BJ (cell line): ENCODE results near the gene PICALM. TPM values are rescaled to one million over a fixed set of nuclear protein-coding genes. Genes with fewer than 3 reads are reported as not detected.

Source experiments
- CTCF ChIA-PET: fragments of 350-600 bp; formaldehyde crosslinking; extraction: SDS; loops from one replicate; lab custom pipeline; 2021; ENCODE audit warnings: antibody characterized with exemption, inconsistent platforms; lab: Yijun Ruan, JAX
- POLR2A ChIA-PET: fragments of 300-600 bp; sonication (Branson Sonifier 250); formaldehyde crosslinking; extraction: SDS; loops from one replicate; lab custom pipeline; 2021; ENCODE audit warnings: antibody characterized with exemption; lab: Charles Lee
- DNase-seq: peaks from one replicate; pipeline ENCODE4 v3.0.0-alpha.2; 2011; ENCODE audit warnings: low read depth
- H3K27me3 ChIP-seq: 2 replicates; pipeline ENCODE4 v1.6.0; 2011; ENCODE audit warnings: low read length; ENCODE audit not compliant: control insufficient read depth, insufficient read depth
- H3K36me3 ChIP-seq: 2 replicates; pipeline ENCODE4 v1.5.1; 2011; ENCODE audit warnings: low read length; ENCODE audit not compliant: control insufficient read depth, insufficient read depth
- H3K4me3 ChIP-seq: 2 replicates; pipeline ENCODE4 v1.5.1; 2011; ENCODE audit warnings: low read depth, mild to moderate bottlenecking, control low read depth, low read length
- polyA plus RNA-seq: library from polyadenylated mRNA; depleted of rRNA; stranded (reverse); fragments of >200 nt; gene quantifications from 2 replicates; pipeline ENCODE4 v1.2.3, GENCODE V29; 2011
- TF ChIP-seq, protein P1 (sequence below): IDR thresholded peaks from 2 replicates; pipeline ENCODE4 v1.5.1; 2011; ENCODE audit warnings: low read depth, mild to moderate bottlenecking, control low read depth, inconsistent platforms, low read length, moderate library complexity; ENCODE audit not compliant: insufficient read depth

PICALM gene
- polyA plus RNA-seq, 1 experiment = 215 TPM

DNA sequence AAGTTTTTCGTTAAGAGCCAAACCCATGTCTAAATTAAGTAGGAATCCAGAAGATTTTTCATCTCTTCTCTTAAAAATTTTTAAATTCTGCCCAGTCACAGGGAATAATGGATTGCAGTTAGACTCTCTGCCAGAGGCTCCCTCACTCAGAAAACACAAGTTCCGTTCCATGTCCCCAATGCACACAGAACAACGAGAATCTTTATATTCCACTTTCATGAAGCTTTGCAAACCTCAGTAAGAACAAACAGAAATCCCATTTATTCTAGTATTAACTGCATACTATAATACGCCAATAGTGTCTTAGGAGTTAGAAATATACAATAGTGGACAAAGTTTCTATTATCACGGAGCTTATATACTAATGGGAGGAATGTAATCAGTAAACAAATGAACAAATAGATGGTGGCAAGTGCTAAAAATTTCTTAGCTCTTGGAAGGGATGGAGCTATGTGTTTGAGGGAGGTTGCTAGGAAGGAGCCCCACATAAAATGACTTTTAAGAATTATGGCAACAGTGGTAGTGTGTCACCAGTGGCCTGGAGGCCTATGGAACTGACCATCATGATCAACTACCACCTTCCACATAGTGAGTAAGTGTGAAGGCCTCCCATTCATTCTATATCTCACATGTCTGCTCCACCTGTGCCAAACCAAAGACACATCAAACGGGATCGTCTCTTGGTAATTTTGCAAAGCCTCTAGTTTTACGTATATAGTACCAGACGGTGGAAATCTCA lies 24.9 kb downstream of the PICALM start:
- CTCF ChIA-PET = interaction anchor here (1.0 to 4.5 kb wide), 5 partner anchors 19 to 194 kb away, joined by 3 to 22 read pairs (median 4); no protein-coding TSS in a partner anchor

DNA sequence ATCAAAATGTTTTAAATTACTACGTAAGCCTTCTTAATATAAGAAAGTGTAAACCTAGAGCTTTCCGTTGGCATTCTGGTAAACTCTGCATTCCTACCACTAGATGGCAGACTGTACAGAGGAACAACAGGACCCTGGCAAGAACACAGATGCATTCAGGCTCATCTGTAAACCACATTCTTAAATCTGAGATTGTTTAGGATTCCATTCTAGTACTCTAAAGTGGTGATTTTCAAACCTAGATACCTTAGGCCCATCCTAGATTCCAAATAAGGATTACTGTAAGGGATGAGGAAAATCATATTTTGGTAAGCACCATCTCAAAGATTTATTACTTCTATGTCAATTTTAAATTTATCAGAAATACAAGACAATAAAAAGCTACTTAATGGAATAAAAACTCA lies 26.9 kb downstream of the PICALM start:
- TF ChIP-seq, protein P1, sequence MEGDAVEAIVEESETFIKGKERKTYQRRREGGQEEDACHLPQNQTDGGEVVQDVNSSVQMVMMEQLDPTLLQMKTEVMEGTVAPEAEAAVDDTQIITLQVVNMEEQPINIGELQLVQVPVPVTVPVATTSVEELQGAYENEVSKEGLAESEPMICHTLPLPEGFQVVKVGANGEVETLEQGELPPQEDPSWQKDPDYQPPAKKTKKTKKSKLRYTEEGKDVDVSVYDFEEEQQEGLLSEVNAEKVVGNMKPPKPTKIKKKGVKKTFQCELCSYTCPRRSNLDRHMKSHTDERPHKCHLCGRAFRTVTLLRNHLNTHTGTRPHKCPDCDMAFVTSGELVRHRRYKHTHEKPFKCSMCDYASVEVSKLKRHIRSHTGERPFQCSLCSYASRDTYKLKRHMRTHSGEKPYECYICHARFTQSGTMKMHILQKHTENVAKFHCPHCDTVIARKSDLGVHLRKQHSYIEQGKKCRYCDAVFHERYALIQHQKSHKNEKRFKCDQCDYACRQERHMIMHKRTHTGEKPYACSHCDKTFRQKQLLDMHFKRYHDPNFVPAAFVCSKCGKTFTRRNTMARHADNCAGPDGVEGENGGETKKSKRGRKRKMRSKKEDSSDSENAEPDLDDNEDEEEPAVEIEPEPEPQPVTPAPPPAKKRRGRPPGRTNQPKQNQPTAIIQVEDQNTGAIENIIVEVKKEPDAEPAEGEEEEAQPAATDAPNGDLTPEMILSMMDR = peak; percentile 78
- Histone ChIP-seq H3K4me3 (no peak overlapping the region), H3K36me3 (no peaks in the 10 kb centered on the region), H3K27me3 (no peaks in the 10 kb centered on the region)
- CTCF ChIA-PET = interaction anchor here (0.5 to 4.5 kb wide), 25 partner anchors 9 to 252 kb away, joined by 3 to 22 read pairs (median 5); partner anchors contain the start of gene PICALM
- DNase-seq = peak; percentile 60
- POLR2A ChIA-PET = interaction anchor here (0.5 kb wide), 1 partner anchor 15 kb away, joined by 5 read pairs; no protein-coding TSS in a partner anchor

More for the DNA sequence above, 24.9 kb downstream of the PICALM start:
- POLR2A ChIA-PET = no interaction called here
- H3K27me3 ChIP-seq = no peaks in the 10 kb centered on the region
- TF ChIP-seq, protein P1 = no peak
- no peak for DNase-seq
- no peaks in the 10 kb centered on the region for H3K36me3 ChIP-seq
- H3K4me3 ChIP-seq = no peak overlapping the region

DNA sequence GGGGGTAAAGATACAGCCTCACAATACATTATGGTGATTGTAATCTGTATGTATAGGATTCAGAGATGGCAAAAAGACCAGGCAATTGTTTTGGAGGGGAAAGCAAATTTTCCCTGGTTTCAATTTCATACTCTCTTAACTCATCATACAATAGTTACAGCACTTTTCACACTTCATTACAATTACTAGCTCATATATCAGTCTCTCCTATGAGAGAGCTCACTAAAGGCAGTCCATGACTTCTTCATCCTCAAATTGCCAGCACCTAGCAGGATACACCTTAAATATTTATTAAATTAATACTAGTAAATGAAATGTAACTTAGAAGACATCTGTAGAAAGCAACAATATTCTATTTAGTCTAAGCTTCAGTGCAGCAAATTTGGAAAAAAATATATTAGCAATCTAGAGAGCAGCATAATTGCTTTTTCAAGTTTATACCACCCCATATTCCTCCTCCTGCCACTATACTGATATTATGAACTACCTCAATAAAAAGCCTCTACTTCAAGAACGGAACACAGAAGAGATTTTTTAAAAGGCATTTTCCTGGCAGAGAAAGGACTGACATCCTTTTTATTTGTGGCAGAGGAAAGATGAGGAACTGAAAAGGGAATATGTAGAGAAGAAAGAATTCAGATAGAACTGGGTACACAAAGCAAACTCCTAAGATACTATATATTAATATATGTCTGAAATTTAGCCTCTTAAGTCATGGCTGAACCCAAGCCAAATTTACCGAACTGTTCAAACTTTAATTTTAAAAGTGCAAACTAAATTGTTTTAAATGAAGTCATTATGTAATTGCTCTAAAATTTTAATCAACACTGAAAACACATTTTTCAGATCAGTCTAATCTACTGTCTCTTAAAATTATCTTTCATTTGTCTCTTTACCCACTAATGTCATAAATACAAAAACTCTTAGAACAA lies 27.7 kb downstream of the PICALM start:
- Histone ChIP-seq H3K36me3 (no peaks in the 10 kb centered on the region), H3K4me3 (no peak overlapping the region; the same call in 1 of the 2 replicates), H3K27me3 (no peaks in the 10 kb centered on the region)
- ChIA-PET CTCF (interaction anchor here (0.6 to 4.5 kb wide), 30 partner anchors 9 to 253 kb away, joined by 3 to 22 read pairs (median 4); partner anchors contain the start of gene PICALM), POLR2A (interaction anchor here (0.5 kb wide), 1 partner anchor 14 kb away, joined by 5 read pairs; no protein-coding TSS in a partner anchor)
- DNase-seq = no peak
- TF ChIP-seq, protein P1 = no peak

DNA sequence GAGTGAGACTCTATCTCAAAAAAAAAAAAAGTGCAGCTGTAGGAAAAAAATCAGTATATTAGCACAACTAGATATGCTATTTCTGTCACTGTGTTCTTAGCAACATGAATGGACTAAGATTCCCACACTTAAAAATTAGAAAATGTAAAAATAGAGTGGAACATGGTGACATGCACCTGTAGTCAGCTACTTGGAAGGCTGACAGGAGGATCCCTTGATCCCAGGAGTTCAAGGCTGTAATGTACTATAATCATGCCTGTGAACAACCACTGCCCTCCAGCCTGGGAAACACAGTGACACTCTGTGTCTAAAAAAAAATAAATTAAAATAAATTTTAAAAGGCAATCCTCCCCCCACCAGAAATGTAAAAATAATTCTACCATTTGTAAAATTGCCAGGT lies 29.8 kb downstream of the PICALM start:
- POLR2A ChIA-PET = no interaction called here
- CTCF ChIA-PET = interaction anchor here (0.6 to 2.1 kb wide), 3 partner anchors 25 to 155 kb away, joined by 3 to 9 read pairs (median 4); no protein-coding TSS in a partner anchor
- TF ChIP-seq, protein P1 = no peak
- Histone ChIP-seq H3K27me3 (no peaks in the 10 kb centered on the region), H3K36me3 (no peaks in the 10 kb centered on the region), H3K4me3 (no peak overlapping the region)
- no peak for DNase-seq
